ENCODE results near the gene ZNRF3.

The ZNRF3 gene

DNA sequence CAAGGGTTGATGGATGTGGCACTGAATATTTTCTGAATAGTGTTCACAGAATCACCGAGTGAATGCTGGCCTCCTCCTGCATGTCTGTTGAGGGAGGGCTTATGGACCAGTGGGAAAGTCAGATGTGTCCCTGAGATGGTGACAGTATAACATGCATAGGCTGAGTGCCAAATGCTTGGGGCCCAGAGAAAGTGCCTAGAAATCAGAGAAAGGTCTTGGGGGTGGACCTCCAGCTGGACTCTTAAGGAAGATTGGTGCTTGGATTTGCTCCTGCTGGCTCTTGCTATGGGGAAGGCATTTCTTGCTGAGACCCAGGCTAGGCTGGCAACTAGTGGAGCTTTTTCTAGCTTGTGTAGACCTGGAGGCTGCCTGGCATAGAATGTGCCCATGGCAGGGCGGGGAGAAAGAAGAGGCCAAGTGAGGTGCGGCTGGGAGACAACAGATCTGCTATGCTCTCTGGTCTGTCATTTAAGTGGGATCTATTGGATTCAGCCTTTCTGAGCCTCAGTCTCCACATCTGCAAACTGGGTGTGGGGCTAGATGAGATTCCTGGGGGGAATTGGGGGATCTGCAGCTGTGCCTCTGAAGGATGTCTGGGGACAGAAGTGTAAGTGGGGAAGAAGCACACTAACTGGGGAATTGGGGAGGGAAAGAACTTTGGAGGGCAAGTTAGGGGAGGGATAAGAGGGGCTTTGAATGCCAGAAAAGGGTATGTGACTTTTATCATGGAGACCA lies 27.4 kb downstream of the ZNRF3 start:
- no peak for DNase-seq

DNA sequence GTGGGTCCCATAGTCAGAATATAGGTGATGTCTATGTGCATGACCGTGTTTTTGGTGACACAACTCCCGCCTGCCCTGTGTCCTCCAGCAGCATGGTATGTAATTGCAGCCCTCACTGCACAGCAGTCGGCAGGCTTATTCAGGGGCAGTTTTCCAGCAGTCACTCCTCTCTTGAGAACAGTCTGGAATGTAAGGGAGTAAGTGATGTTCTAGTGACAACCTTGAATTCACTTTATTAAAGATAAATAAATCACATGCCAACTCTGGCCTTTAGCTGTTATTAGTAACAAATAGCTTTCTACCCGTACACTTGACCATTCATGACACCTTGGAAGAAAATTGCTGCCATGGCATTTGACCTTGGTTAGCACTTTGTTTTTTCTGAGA lies 27.9 kb downstream of the ZNRF3 start:
- DNase-seq, result no peak

DNA sequence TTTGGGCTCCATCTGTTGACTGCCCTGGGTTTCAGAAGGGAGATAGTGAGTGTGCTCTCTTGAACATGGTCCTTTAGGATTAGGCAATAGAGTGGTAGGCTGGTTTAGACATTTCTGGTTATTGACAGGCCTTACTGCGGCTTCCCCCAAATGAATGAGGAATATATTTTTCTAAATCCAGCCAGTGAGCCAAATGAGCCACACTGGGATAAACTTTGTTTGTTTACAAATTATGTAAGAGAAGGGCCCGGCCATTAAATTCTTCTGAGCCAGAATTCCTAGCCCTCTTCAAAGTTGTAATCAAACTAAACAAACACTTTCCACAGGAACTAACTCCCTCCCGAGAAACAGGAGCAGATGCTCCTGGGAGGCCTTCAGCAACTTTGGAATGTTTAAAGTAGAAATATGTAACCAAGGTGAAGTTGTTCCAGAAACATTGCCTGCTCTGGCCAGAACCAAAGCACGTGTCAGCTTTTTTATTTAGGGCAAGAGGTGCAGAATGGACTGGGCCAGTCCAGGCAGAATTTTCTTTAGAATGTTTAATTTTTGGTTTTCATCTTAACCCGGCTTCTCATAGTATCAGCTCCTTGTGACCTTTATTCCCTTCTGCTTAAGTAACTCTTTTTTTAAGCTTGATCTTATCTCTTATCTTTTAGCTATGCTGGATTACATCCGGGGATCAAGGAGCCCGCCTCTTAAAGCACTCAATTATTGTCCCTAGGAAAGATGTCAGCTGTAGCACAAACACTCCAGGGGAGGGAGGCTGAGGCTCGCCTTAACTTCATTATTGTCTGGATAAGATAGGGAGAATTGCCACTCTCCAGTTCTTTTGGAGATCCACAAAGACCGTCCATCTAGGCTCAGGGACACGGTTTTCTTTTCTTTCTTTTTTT lies 28.7 kb downstream of the ZNRF3 start:
- no peak for DNase-seq

DNA sequence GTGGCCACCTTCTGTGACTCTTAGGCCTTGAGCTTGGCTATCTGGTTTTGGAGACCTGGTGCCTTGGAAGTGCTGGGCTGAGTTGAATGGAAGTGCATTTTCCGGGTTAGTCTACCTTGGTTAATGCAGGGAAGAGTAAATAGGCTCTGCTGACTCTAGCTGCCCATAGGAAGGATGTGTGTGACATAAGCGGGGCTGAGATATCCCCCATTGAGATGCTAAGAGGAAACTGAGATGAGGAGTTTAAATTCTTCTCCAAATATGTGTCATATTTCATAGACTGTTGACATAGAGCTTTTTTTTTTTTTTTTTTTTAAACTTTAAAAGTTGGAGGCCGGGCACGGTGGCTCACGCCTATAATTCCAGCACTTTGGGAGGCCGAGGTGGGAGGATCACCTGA lies 30.8 kb downstream of the ZNRF3 start:
- no peak for DNase-seq

DNA sequence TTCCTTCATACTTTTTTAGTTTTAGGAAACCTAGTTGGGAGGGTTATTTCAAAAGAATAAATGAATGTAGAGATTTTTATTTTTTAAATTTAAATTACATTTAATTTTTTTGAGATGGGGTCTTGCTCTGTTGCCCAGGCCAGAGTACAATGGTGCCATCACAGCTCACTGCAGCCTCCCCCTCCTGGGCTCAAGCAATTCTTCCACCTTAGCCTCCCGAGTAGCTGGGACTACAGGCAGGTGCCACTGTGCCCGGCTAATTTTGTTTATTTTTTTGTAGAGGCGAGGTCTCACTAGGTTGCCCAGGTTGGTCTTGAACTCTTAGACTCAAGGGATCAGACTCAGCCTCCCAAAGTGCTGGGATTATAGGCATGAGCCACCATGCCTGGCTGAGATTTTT lies 32.6 kb downstream of the ZNRF3 start:
- no peak for DNase-seq

DNA sequence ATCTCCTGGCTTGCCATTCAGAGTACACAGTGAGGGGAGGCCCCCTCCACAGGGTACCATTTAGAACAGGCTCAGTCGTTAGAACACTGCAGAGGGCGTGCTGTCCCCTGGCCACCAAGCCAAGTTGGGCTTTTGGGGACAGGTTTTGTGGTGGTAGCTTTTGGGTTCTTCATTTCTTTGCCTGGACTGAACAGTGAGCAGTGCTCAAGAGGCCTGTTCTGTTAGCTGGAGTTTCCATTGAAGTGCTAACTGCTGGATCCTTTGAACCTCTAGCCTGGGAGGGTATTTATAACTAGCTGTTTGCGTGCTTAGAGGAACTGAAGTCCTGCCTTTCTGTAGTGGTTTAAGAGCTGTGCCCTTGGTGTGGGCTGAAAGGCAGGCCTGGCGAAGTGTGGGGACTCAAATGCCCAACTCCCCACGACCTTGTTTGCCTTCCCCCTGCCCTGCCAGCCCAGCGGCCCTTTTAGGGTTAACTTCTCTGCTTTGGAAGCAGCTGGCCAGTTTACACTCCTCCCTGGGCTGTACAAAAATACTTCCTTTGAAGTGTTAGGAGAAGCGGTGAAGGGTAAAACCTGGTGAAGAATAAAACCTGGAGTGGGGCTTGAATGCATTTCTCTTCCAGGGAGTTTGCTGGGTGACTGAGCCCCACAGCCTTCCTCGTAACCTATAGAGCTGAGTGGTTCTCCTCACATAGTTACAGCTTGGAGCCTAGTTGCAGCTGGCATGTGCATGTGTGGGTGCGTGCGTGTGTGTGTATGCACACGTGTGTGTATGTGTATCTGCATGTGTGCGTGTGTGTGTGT lies 34.6 kb downstream of the ZNRF3 start:
- peak; percentile 74 for DNase-seq

DNA sequence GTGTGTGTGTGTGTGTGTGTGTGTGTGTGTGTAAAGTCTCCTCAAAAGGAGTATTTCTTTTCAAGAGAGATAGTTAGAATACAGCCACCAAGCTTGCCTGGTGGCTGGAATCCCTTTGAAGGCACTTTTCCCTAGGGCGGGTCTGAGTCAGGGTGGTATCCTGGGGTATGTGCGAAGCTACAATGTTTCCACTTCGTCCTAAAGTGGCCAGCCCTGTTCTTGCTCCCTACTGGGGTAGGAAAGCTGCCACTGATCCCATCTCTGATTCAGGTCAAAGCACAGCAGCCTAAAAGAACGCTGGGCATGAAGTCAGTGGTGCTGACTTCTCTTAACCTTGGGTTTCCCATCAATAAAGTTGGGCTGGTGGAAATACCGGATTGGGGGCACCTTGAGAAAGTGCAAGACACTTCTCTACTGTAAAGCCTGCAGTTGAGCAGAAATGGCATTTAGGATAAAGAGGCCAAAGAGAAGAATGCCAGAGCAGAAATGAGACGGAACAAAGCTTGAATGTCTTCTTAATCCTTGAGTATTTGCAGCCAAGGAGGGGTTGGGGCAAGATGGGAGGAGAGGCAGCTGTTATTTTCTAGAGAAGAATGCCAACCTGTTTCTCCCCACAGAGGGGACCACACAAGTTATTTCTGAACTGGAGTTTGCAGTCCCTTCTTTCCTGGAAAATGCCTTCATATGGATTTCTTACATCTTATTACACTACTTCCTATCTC lies 35.3 kb downstream of the ZNRF3 start:
- no peak for DNase-seq

DNA sequence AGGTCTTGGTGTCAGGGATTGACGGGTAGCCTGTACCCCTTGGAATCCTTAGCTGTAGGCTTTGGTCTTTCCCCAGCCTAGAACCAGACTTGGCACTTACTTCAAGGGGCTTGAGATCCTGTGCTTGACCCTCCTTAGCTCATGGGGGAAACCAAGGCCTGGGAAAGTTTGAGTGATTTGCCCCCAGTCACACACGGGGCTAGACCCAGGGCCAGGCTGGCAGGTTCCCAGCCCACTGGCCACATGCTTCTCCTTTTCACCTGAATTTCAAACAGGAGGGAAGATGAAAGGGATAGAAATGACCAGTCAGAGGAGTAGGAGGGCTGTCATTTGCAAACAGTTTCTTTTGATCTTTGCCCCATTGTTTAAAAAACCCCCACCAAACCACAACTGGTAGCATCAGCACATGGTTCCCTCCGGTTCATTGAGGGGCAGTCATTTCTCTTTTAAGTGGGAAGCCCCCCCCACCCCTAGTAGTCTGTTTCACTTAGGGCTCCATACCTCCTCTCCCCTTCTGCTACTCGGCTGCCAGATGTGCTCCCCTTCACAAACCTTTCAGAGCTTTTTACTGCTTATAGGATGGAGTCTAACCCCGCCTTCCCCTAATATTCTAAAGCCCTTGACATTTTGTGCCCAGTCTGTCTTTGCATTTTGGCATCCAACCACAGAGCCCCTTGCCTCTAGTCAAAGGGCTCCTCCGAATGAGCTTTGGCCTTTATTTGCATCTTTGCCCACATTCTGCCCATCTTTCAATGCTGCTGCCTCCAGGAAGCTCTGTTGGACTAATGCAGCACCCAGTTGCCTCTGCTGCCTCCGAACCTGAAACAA lies 37.6 kb downstream of the ZNRF3 start:
- no peak for DNase-seq

DNA sequence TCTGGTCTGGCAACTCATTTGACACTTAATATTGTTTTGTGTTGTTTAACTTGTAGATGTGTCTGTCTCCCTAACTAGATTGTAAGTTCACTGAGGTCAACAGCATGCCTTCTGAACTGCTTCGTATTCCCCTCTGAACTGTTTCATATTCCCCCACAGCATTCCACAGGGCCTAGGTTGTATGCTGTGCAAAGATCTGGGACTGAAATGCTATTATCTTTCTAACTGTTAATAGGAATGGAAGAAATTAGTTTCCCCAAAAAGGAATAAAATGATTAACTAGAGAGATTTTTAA lies 38.2 kb downstream of the ZNRF3 start:
- DNase-seq, result no peak

DNA sequence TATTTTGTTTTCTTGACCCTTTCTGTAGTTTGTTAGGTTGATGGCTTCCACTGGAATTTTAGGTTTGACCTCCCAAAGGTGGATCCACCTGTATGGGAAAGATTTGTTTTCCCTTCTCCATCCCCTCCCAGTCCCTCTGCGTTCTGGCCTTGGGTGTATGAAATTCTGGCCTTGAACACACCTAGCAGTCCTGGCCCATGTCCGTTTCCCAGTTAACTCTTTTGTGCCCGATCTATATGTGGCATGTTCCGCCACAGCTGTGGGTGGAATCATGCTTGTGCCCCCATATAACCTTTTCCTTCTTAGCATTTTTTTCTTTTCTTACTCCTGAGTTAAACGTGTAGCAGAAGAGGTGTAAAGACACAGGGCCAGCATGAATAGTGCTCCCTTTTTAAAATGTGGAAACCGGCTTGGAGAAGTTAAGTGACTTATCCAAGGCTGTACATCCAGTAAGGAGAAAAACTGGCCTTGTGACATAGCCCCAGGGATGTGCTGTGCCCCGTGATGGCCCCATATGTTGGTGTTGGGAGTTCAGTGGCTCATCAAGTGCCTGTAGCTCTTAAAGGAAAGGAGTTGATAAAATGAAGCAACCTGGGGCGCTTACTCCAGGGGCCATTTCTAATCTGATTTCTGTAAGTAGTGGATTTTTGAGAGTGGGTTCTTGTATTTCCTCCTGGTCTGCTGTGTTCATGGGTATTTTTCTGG lies 39.3 kb downstream of the ZNRF3 start:
- DNase-seq, result no peak

DNA sequence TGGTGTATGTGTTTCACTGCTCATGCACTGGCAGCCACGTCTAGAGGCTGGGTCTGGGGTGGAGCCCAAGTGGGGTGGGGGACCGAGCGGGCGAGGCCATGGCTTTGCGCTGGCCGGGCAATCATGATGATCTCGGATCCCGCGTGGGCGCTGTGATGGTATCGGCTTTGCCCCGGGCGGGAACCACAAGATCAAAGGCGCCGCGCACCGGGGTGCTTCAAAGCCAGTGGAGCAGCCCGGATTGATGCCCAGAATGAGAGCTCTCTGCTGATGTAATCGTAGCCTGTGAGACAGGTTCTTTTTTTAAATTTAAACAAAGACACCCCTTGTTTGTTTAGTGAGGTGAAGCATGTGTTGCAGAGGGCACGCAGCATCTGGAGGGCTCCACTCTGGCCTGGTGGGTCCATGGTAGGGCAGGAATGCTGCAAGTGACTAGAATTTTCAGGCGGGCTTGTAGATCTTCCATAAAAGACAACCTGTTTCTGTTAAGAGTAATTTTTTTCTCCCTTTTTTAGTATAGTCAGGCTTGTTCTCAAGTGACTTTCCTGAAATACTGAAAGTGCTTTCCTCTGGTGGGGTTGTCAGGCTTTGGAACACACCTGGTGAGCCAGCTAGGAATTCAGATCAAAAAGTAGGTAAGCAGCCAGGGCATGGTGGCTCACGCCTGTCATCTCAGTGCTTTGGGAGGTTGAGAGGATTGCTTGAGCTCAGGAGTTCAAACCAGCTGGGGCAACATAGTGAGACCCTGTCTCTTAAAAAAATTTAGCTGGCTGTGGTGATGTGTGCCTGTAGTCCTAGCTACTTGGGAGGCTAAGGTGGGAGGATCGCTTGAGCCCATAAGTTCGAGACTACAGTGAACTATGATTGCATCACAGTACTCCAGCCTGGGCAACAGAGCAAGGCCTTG lies 40.7 kb downstream of the ZNRF3 start:
- DNase-seq, result no peak

DNA sequence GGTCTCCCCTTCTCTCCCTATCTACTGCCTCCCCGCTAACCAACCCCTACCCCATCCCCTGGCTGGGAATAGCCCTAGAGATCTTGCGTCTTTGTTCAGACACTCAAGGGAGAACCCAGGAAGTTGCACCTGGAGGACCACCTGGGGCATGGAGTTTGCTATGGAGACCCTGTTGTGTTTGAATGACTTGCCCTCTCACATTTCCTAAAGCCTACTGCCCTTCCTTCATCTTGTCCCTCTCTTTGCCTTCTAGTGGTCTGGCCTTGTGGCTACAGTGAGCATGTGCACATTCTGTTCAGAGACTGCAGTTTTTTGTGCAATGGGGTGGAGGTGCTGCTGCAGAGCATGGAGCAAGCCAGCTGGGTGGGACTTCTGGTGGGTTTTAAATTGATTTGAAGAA lies 42.5 kb downstream of the ZNRF3 start:
- DNase-seq, result no peak

DNA sequence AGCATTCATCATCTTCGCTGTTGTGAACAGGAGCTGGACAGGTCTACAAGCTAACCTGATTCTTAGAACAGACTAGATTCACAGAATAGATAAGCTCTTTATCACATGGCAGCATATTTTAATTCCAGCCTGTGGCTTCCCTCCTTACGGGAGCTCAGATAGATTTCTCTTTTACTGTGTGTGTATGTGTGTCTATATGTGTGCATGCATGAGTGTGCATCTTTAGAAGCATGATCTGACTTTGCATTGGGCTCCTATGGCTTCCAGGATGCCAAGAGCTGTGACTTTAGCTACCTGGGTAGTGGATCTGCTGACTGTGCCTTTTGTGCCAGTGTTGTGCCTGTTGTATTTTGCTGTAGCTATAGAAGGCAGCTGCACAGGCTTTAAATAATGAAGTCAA lies 44.3 kb downstream of the ZNRF3 start:
- no peak for DNase-seq

DNA sequence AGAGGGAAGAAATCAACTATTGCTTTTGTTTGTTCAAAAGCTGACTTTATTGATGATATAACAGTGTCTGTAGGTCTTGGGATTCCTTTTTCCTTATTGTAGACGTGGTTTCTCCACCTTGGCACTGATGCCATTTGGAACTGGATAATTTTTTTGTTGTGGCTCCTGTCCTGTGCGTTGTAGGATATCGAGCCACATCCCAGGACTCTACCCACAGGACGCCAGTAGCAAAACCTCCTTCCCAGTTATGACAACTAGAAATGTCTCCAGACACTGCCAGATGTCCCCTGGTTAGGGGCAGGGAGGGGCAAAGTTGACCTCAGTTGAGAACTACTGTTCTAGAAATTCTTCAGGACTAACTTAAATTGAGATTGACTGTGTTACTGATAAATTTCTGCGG lies 45.8 kb downstream of the ZNRF3 start:
- DNase-seq, result no peak

DNA sequence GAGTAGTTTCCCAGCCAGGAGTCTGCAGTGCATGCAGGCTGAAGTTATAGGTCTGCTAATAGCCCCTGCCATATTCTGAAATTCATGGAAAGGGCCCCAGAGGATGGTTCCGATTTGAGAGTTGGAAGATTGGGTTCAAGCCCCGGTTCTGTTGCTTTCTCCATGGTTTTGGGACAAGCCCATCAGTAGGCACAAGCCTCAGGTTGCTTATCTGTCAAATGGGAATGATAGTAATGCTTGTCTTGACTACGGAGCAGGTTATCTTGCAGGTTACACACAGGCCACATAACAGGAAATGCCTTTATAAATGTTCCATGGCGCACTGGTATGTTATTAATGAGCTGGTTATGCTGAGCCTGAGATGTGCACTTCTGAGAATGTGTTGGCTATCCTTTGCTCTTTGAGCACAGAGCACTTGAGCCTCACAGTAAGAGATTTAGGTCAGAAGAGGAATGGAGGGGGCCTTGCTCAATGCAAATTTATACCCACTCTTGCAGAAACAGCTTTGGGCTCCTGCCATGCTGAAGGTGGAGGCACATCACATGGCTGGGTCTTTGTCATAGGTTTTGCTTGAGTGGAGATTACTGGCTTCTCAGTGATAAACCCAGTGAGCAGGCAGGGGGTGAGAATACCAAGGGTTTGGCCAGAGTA lies 47.1 kb downstream of the ZNRF3 start:
- peak; percentile 94 for DNase-seq

DNA sequence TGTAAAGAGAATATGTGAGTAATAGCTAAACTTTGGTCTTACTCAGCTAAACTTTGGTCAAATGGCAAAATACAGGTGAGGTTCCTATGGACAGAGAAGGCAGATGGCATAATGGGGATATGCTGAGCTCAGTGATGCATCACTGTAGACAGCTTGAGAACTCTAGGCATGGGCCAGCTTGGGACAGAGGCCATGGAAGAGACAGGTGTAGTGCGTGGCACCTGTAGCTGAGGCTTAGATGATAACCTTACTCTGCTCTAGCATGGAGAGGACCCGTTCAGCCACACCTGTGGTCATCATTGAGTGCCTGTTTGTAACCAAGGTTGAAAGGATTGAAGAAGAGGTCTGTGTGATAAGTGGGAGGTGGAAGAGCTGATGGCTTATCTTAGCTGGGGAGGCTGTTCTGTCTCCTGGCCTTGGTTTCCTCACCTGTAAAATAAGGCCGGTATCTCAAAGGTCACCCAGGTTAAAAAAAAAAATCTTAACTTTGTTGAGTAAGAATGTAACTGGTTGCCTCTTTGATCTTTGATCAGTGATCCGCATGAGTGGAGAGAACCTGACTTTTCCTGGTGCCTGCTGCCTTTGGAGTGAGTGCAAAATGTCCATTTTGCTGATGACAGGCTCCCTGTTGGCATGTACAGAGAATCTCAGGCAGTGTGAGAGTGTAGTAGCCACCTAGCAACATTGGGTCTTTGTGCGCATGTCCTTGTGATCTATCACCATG lies 48.6 kb downstream of the ZNRF3 start:
- peak; percentile 17 for DNase-seq

DNA sequence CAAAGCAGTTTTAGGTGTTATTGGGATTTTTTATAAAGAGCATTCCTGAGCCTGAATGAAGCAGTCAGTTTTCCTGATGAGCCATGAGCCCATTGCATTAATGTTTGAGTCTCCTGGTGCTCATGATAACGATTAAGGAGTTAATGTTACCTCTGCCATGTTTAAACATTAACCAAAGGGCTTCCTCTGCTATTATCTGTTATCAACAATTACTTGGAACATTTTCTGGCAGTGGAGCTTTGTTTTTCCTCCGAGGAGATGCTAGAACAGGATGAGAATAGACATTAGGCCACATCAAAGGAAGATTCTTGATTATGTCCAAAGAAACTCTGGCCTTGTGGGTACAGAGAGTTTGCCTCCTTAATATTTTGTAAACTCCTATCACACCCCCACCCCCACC lies 49.9 kb downstream of the ZNRF3 start:
- DNase-seq, result peak; percentile 32

DNA sequence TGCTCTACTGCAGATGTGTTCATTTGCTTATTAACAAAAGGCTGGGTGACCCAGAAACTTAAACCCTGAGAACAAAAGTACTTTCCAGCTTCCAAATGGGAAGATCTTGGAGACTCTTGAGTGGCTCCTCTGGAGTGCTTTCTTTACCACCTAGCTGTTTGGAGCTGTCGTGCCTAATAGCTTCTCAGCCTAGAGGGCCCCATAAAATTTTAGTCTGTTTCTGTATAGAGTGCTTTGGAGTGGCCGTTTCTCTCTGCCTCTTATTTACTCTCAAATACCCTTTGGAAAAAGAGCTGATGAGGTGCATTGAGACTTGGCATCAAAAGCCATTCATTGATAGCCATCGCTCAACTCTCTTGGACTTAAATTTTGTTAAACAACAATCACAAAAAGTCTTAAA lies 50.7 kb downstream of the ZNRF3 start:
- DNase-seq, result no peak

DNA sequence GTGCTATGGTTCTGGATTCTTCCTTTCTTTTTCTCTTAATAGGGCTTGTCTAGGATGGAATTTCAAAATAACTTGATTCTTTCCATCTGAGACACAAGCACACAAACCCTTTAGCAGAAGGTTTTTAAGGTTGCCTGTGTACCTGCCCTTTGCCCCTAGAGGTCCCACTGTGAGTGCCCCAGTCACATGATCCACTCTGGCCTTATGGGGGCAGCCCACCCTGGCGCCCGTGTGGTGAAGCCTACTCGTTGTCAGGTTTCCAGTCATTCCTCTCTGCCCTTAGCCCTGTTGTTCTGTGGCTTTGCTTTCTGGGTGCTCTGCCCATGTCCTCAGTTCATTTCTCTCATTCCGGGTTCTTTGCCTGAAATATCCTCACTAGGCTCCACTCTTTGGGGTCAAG lies 51.8 kb downstream of the ZNRF3 start:
- DNase-seq, result no peak
